HK-2 (cell line): ENCODE data around the gene SFTPB.
A peak's percentile ranks its signal among the peaks of the same experiment; 100 is the strongest.
"Not testable (repeated sequence)": the region's sequence is repeated elsewhere in the genome, so short reads cannot be mapped to it uniquely, and the experiment has no call there.

Source experiments
- DNase-seq: peaks from one replicate; pipeline ENCODE4 v3.0.0-alpha.2; 2018; ENCODE audit not compliant: unreplicated experiment

Gene SFTPB

DNA sequence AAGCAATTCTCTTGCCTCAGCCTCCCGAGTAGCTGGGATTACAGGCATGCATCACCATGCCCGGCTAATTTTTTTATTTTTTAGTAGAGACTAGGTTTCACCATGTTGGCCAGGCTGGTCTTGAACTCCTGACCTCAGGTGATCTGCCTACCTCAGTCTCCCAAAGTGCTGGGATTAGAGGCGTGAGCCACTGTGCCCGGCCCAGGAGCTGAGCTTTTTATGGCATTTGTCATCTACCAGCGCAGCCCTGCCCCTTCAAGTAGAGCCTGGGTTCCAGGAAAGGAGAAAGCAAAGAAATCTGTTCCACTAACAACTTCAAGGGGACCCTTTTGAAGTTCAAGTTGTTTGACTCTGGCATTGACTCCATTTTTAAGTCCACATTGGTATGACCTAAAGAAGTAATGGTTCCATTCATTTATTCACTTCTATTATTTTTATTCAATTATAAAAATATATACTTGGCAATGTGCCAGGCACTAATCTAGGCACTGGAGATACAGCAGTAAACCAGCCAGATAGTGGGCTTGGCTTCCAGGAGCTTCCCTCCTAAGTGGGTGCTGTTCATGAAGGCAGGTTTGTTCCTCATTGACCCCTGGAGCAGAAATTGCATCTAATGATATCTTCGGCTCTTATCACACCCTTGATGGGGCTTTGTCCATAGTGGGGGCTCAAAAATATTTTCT is 8.0 kb upstream of the SFTPB start:
- no peak for DNase-seq

GRCh38 chr2:85675427-85675826 is 7.4 kb upstream of the SFTPB start:
- DNase-seq: no peak

- DNase-seq: no peak
Measured at GRCh38 chr2:85674417-85674816, 6.4 kb upstream of the SFTPB start.

GRCh38 chr2:85673716-85674375 is 5.8 kb upstream of the SFTPB start:
- DNase-seq: no peak

- no peak for DNase-seq
Measured at GRCh38 chr2:85672456-85672855, 4.5 kb upstream of the SFTPB start.

DNA sequence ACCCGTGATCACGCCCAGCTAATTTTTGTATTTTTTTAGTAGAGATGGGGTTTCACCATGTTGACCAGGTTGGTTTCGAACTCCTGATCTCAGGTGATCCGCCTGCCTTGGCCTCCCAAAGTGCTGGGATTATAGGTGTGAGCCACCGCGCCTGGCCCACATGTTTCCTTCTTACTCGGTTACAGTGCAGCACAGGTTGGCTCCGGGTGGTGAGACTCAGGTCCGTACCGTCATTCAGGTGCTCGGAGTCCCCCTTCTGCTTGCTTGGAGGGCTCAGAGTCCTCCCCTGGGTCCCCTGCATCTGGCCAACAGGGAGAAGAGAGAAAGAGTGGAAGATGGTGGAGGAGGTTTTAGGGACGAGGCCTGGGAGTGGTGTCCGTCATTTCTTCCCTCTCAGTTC is 2.4 kb upstream of the SFTPB start:
- not testable (repeated sequence) for DNase-seq

GRCh38 chr2:85669549-85669948 is 1.6 kb upstream of the SFTPB start:
- DNase-seq: no peak

DNA sequence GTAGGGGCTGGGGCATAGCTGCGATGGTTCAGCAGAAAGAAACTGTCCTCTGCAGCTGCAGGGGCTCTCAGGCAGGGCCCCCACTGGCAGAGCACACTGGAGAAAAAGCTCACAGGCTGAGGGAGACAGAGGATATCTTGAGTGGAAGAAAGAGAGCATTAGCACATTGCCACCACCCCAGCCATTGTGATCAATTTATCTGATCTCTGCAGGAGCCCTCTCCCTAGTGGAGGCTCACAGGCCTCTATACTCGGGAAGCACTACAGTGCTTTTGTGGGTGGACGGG is 801 bp upstream of the SFTPB start:
- DNase-seq: no peak

- no peak for DNase-seq
Measured at GRCh38 chr2:85667561-85668008, 414 bp downstream of the SFTPB start.

DNA sequence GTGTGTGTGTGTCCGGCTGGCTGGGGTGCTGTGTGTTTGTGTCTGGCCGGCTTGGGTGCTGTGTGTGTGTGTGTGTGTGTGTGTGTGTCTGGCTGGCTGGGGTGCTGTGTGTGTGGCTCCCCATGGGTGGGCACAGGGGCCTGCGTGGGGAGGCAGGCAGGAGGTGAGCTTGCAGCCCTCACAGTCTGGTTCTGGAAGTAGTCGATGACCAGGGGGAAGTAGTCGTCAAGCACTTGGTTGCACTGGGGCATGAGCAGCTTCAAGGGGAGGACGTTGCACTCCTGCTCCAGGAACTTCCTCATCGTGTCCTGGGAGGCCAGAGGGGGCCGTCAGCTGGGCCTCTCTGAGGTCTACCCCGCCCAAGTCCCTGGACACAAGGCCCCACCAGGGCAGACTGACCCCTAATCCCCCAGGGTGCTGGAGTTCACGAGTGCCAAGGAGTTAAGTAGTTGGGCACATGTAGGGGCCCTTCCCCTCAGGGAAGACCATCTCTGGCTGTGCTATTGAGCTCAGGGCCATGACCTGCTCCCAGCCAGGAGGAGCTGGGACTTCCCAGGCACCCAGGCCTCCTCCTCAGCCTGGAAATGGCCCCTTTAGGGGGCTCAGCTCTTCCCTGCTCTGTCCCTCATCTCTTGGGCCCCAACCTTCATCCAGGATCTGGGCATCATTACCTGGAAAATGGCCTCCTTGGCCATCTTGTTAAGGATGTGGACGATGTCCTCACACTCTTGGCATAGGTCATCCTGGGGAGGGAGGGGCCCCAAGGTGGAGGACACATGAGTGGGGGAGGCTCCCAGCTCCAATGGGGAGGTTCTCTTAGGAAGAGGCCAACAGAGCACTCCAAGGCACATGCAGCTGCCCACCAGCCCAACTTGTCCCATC is 1.3 kb downstream of the SFTPB start:
- DNase-seq: no peak

DNA sequence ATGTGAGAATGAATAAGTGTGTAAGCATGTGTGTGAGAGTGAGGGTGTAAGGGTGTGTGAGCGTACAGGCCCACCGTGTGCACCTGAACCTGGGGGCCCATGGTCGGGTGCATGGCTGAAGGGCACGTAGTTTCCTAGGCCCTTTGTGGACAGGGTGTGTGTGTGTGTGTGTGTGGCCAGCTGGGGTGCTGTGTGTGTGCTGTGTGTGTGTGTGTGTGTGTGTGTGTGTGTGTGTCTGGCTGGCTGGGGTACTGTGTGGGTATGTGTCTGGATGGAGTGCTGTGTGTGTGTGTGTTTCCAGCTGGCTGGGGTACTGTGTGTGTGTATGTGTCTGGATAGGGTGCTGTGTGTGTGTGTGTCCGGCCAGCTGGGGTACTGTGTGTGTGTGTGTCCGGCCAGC is 2.0 kb downstream of the SFTPB start:
- no peak for DNase-seq

GRCh38 chr2:85665264-85665937 is 2.6 kb downstream of the SFTPB start:
- no peak for DNase-seq

GRCh38 chr2:85663594-85664565 is 4.1 kb downstream of the SFTPB start:
- no peak for DNase-seq

GRCh38 chr2:85662899-85663593 is 5.0 kb downstream of the SFTPB start:
- DNase-seq: peak; percentile 80

GRCh38 chr2:85661139-85661858 is 6.7 kb downstream of the SFTPB start:
- no peak for DNase-seq

DNA sequence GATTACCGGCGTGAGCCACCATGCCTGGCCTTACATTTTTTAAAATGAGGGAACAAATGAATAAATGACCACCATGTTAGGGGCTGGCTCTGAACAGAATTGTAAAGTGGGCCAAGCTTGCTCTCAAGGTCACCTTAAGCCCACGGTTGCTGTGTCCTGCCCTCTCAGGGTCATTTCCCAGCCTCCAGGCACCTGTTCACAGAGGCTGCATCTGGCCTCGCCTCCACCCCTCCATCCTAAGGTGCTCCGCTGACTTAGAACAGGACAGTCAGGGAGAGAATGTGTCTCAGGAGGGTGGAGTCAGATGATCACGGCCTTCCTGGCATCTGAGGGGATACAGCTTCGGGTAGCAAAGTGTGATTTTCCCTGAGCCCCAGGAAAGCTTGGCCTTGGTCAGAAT is 7.3 kb downstream of the SFTPB start:
- DNase-seq: no peak

- not testable (repeated sequence) for DNase-seq
Measured at GRCh38 chr2:85660301-85660700, 7.7 kb downstream of the SFTPB start.

- no peak for DNase-seq
Measured at GRCh38 chr2:85659324-85659981, 8.5 kb downstream of the SFTPB start.

DNA sequence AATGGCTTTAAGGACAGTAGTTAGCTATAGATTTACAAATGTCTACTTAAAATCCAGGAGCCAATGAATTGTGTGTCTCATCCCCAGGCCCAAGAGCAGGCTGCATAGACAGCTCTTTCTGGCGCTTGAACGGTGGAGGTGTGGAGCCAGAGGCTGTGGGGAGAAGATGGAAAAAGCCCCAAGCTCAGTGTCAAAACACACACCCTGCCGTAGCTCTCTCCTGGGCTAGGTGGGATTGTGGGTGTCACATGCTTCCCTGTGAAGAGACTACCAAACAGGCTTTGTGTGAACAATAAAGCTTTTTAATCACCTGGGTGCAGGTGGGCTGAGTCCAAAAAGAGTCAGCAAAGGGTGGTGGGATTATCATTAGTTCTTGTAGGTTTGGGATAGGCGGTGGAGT is 10.6 kb downstream of the SFTPB start:
- DNase-seq: not testable (repeated sequence)
